MM.1S (cell line): ENCODE results near the gene ZNF212.

ENCODE experiments used
- DNase-seq: peaks from one replicate; pipeline ENCODE4 v3.0.0-alpha.2; 2015
- H2AFZ ChIP-seq: fragments of 300-600 bp; sonication (generic); 2 replicates; pipeline ENCODE4 v1.6.0; 2016; ENCODE audit warnings: antibody characterized with exemption, low read length
- H3F3A ChIP-seq: fragments of 300-600 bp; sonication (generic); 2 replicates; pipeline ENCODE4 v1.6.1; 2016; ENCODE audit warnings: mild to moderate bottlenecking, antibody characterized with exemption, low read length, moderate library complexity, mixed read lengths; ENCODE audit not compliant: insufficient read depth
- H3K27ac ChIP-seq: fragments of 300-600 bp; sonication (generic); 2 replicates; pipeline ENCODE4 v1.5.1; 2016; ENCODE audit warnings: mild to moderate bottlenecking, low read length
- H3K27me3 ChIP-seq: fragments of 300-600 bp; sonication (generic); replicated peaks from 2 replicates; pipeline ENCODE4 v1.6.0; 2016; ENCODE audit warnings: low read length; ENCODE audit not compliant: insufficient read depth
- H3K36me3 ChIP-seq: fragments of 300-600 bp; sonication (generic); replicated peaks from 2 replicates; pipeline ENCODE4 v1.6.1; 2016; ENCODE audit warnings: mild to moderate bottlenecking, low read length, mixed read lengths; ENCODE audit not compliant: insufficient read depth
- H3K4me1 ChIP-seq: fragments of 300-600 bp; sonication (generic); 2 replicates; pipeline ENCODE4 v1.6.1; 2016; ENCODE audit warnings: low read length, mixed read lengths
- H3K4me2 ChIP-seq: fragments of 300-600 bp; sonication (generic); 2 replicates; pipeline ENCODE4 v1.6.0; 2016; ENCODE audit warnings: low read depth, low read length
- H3K4me3 ChIP-seq: fragments of 300-600 bp; sonication (generic); 2 replicates; pipeline ENCODE4 v1.5.1; 2016; ENCODE audit warnings: low read length, mixed read lengths
- H3K79me2 ChIP-seq: fragments of 300-600 bp; sonication (generic); 2 replicates; pipeline ENCODE4 v1.6.1; 2016; ENCODE audit warnings: mixed run types, low read length, mixed read lengths
- H3K9ac ChIP-seq: fragments of 300-600 bp; sonication (generic); 2 replicates; pipeline ENCODE4 v1.6.1; 2016; ENCODE audit warnings: low read length, mixed read lengths
- H3K9me2 ChIP-seq: fragments of 300-600 bp; sonication (generic); replicated peaks from 2 replicates; pipeline ENCODE4 v1.6.1; 2016; ENCODE audit warnings: mild to moderate bottlenecking, low read length, mixed read lengths; ENCODE audit not compliant: insufficient read depth
- H3K9me3 ChIP-seq: fragments of 300-600 bp; sonication (generic); replicated peaks from 2 replicates; pipeline ENCODE4 v1.6.1; 2016; ENCODE audit warnings: mild to moderate bottlenecking, low read length, mixed read lengths; ENCODE audit not compliant: insufficient read depth
- H4K20me1 ChIP-seq: fragments of 300-600 bp; sonication (generic); 2 replicates; pipeline ENCODE4 v1.6.1; 2016; ENCODE audit warnings: mild to moderate bottlenecking, low read length, moderate library complexity, mixed read lengths; ENCODE audit not compliant: insufficient read depth
- CTCF ChIP-seq: fragments of 300-600 bp; sonication (generic); IDR thresholded peaks from 2 replicates; pipeline ENCODE4 v1.5.1; 2016; ENCODE audit warnings: antibody characterized with exemption, low read length, mixed read lengths
- EZH2 ChIP-seq: fragments of 300-600 bp; sonication (generic); optimal IDR thresholded peaks from 2 replicates; pipeline ENCODE3; 2017; ENCODE audit warnings: low read depth, mild to moderate bottlenecking, antibody characterized with exemption, low read length, mixed read lengths
- EZH2phosphoT487 ChIP-seq: fragments of 300-600 bp; sonication (generic); IDR thresholded peaks from 2 replicates; pipeline ENCODE4 v1.6.1; 2018; ENCODE audit warnings: antibody characterized with exemption, low read length

ZNF212 gene

GRCh38 chr7:149254181-149254858, 14.9 kb downstream of the ZNF212 start:
- Histone ChIP-seq H3K9ac (no peak overlapping the region), H3K27me3 (no peaks in the 10 kb centered on the region), H3K4me2 (no peak overlapping the region), H3K79me2 (no peaks in the 10 kb centered on the region), H3F3A (no peaks in the 10 kb centered on the region), H3K9me2 (no peaks in the 10 kb centered on the region), H3K27ac (no peak overlapping the region), H3K36me3 (no peaks in the 10 kb centered on the region; the same call in 1 of the 2 replicates), H2AFZ (no peak overlapping the region), H3K9me3 (no peaks in the 10 kb centered on the region), H4K20me1 (no peaks in the 10 kb centered on the region), H3K4me1 (no peaks in the 10 kb centered on the region), H3K4me3 (no peak overlapping the region)
- TF ChIP-seq CTCF (no peak), EZH2phosphoT487 (no peak), EZH2 (no peak)
- no peak for DNase-seq

GRCh38 chr7:149255174-149255573, 15.7 kb downstream of the ZNF212 start:
- no peak for TF ChIP-seq EZH2phosphoT487
- no peak for TF ChIP-seq EZH2
- no peak overlapping the region for H3K4me3 ChIP-seq
- no peaks in the 10 kb centered on the region for H3K9me2 ChIP-seq
- no peaks in the 10 kb centered on the region; the same call in 1 of the 2 replicates for H3K36me3 ChIP-seq
- H3K79me2 ChIP-seq, result no peaks in the 10 kb centered on the region
- no peak overlapping the region for H2AFZ ChIP-seq
- no peaks in the 10 kb centered on the region for H3K9me3 ChIP-seq
- no peak overlapping the region for H3K27ac ChIP-seq
- no peak for DNase-seq
- H3K27me3 ChIP-seq, result no peaks in the 10 kb centered on the region
- no peak overlapping the region for H3K9ac ChIP-seq
- H3K4me2 ChIP-seq, result no peak overlapping the region
- no peaks in the 10 kb centered on the region for H3F3A ChIP-seq
- H3K4me1 ChIP-seq, result no peaks in the 10 kb centered on the region
- no peaks in the 10 kb centered on the region for H4K20me1 ChIP-seq

GRCh38 chr7:149256568-149256967, 17.1 kb downstream of the ZNF212 start:
- Histone ChIP-seq H3K36me3 (no peaks in the 10 kb centered on the region; the same call in 1 of the 2 replicates), H3K4me2 (no peak overlapping the region), H3K9me3 (no peaks in the 10 kb centered on the region), H3K4me3 (no peak overlapping the region), H3K9me2 (no peaks in the 10 kb centered on the region), H2AFZ (no peak overlapping the region), H3K27ac (no peak overlapping the region), H3K27me3 (no peaks in the 10 kb centered on the region), H4K20me1 (no peaks in the 10 kb centered on the region), H3K9ac (no peak overlapping the region), H3F3A (peaks cover 8% of the 10 kb centered on the region), H3K4me1 (peaks cover 9% of the 10 kb centered on the region; the same call in 1 of the 2 replicates), H3K79me2 (no peaks in the 10 kb centered on the region)
- TF ChIP-seq EZH2phosphoT487, result no peak
- no peak for TF ChIP-seq CTCF
- no peak for TF ChIP-seq EZH2
- DNase-seq, result no peak

- Histone ChIP-seq H3F3A (peaks cover 10% of the 10 kb centered on the region), H3K27me3 (no peaks in the 10 kb centered on the region), H3K9ac (no peak overlapping the region), H3K9me2 (no peaks in the 10 kb centered on the region), H3K36me3 (no peaks in the 10 kb centered on the region; the same call in 1 of the 2 replicates), H3K4me2 (no peak overlapping the region), H2AFZ (no peak overlapping the region), H3K4me3 (no peak overlapping the region), H3K27ac (no peak overlapping the region), H3K9me3 (no peaks in the 10 kb centered on the region), H3K79me2 (no peaks in the 10 kb centered on the region), H3K4me1 (peaks cover 9% of the 10 kb centered on the region; the same call in 1 of the 2 replicates), H4K20me1 (no peaks in the 10 kb centered on the region)
- no peak for TF ChIP-seq EZH2phosphoT487
- no peak for TF ChIP-seq CTCF
- TF ChIP-seq EZH2, result no peak
- DNase-seq, result no peak
Observed at GRCh38 chr7:149257146-149257545, 17.7 kb downstream of the ZNF212 start.
